GM13977 (cell line): Measurements from ENCODE around the gene FSTL4.

Source experiments
- DNase-seq: peaks from one replicate; pipeline ENCODE4 v3.0.0; 2012; ENCODE audit warnings: low spot score
- in situ Hi-C: fragments of 300-500 bp; cut with MboI; formaldehyde crosslinking; loops from one replicate; pipeline ENCODE4 v1.12.0; 2022; ENCODE audit warnings: low sequenced_read_pairs, low pct_unique_long_range_greater_than_20kb, mixed read lengths, inconsistent platforms; ENCODE audit not compliant: unreplicated experiment
- TF ChIP-seq, protein P1 (sequence below): IDR thresholded peaks from 2 replicates; pipeline ENCODE4 v1.5.1; 2012; ENCODE audit warnings: mild to moderate bottlenecking, control low read depth; ENCODE audit not compliant: insufficient read depth; ENCODE audit errors: extremely low read depth, missing control alignments

The FSTL4 gene

DNA sequence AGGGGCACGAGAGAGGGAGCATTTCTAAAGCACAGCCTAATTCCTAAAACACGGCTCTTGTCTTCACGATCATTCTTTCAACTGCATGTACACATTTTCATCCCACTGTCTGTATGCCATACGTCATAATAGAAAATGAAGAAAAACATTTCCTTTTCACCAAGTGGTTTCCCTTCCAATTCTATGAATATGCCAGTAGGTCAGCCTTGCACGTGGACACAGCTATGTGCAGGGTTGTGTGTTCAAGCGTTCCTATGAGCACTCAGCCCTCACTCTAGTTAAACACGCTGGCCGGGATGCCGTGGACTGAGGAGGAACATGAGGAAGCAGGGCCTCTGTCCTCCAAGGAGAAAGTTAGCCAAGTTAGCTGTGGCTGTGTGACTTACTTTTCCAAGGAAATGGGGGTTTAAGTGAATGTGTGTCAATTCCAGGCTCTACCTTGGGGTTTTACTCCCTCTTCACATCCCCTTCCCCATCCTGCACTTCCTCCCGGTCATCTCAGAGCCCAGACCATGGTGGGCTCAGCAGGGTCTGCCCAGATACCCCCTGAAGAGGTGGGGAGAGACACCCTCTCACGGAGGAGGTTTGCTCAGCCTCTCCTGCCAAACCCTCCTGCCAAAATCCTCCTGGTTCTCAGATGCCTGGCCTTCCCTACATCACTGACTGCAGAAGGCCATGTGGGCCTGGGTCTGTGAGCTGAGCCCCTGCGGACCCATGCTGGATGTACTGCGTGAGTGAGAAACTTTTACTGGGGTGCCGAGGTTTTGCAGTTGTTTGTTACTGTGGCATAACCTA lies 230.6 kb downstream of the FSTL4 start:
- TF ChIP-seq, protein P1, sequence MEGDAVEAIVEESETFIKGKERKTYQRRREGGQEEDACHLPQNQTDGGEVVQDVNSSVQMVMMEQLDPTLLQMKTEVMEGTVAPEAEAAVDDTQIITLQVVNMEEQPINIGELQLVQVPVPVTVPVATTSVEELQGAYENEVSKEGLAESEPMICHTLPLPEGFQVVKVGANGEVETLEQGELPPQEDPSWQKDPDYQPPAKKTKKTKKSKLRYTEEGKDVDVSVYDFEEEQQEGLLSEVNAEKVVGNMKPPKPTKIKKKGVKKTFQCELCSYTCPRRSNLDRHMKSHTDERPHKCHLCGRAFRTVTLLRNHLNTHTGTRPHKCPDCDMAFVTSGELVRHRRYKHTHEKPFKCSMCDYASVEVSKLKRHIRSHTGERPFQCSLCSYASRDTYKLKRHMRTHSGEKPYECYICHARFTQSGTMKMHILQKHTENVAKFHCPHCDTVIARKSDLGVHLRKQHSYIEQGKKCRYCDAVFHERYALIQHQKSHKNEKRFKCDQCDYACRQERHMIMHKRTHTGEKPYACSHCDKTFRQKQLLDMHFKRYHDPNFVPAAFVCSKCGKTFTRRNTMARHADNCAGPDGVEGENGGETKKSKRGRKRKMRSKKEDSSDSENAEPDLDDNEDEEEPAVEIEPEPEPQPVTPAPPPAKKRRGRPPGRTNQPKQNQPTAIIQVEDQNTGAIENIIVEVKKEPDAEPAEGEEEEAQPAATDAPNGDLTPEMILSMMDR, result no peak
- in situ Hi-C loops, result no loop called here

DNA sequence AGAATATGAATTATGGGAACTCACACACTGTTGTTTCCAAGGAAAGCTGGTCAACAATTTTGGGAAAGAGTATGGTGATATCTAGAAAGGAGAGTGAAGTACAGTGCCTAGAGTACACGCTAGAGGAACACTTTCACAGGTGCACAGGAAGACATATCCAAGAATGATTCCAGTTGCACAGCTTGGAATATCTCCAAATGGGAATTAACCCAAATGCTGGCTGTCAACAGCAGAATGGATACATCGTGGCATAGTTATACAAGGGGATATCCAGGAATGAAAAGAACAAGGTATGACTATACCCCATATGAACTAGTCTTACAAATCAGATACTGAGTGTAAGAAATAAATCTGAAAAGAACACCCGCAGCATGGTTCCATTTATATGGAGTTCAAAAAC lies 231.3 kb downstream of the FSTL4 start:
- TF ChIP-seq, protein P1, result no peak
- in situ Hi-C loops, result no loop called here
- no peak for DNase-seq

More for the DNA sequence above, 230.6 kb downstream of the FSTL4 start:
- no peak for DNase-seq

DNA sequence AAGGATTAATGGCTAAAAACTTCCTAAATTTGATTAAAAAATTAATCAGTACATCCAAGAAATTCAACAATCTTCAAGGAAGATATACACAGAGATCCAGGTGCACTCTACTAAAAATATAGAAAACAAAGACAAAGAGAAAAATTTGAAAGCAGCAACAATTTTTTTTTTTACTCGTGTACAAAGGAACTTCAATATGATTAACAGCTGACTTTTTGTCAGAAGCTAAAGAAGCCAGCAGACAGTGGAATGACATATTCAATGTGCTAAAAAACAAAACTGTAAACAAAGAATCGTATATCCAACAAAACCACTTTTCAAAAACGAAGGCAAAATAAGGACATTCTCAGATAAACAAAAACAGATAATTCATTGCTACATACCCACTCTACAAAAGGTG lies 234.6 kb downstream of the FSTL4 start:
- no peak for DNase-seq
- in situ Hi-C loops, result no loop called here
- TF ChIP-seq, protein P1, result no peak

DNA sequence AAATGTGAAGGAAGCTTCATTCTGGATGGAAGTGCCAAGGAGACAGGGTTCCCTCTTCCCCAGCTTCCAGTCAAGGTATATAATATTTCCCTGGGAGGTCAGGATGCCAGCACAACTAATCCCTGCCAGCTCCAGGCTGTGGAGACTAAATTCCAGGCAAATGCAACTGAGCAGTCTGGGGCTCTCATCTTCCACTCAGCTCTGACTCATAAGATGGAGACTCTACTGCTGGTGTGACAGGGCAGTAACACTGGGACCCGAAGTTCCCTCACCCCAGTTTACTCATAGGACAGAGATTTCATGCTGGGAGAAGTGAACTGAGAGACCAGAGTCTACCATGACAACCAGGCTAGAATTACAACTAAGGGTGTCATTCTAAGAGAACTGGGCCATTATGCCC lies 235.4 kb downstream of the FSTL4 start:
- TF ChIP-seq, protein P1, result no peak
- no peak for DNase-seq
- in situ Hi-C loops, result no loop called here

DNA sequence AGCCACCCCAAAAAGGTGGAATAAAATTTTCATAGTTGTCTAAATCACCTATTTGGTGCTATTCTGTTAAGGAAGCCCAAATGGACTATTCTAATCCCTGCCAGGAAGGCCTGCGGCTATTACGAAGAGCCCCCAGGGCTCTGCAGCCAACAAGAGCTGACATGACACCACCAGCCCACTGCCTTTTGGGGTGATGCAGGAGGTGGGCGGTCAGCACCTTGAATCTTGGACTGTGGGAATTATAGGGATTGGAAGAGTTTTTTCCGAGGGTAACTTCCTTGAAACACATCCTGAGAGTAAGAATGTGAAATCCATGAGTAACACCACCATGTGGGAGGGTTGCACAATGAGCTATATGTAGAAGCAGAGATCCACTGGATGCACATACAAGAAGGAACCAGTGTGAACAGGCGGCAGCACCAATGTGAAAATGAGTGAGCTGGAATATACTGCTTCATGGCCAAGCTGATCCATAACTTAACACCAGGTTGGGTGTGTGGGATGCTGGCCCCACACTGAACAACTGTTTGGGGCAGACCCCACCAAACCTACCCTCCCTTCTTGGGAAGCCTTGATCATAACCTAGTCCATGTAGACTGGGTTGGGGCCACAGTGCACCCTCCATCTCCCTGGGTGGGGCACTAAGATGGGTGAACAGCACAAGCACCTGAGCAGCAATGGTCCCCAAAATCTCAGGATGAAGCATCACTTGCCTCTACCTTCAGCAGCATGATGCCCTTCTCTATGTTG lies 239.0 kb downstream of the FSTL4 start:
- no peak for DNase-seq

DNA sequence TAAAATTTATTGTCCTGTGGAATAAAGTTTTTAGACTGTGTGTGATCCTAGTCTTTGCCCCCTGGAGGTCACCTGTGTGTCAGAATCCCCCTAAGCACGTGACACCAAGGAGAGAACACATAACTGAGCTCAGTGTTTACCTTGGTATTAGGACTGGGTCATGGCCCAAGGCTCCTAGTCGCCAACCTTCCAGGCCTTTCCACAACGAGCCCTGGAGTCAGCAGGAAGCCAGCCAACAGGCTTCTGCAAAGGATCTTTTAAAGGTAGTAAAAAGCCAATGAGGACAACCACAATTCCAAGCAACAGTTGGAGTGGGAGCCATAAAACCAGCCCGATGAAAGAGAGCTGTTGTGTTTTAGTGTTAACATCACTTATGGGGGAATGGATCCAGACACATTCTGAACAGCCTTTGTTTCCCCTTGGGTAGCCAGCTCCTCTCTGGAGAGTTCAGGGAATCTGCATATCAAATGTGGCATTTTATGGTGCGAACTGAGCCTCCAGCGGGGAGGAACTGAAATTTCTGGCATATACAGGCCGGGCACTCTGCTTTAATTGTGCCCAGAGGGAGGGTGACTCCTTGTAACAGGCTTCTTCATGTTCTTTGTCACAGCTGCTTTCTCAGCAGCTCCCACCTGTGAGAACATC lies 239.9 kb downstream of the FSTL4 start:
- in situ Hi-C loops, result no loop called here
- TF ChIP-seq, protein P1, result no peak
- no peak for DNase-seq

More for the DNA sequence above, 239.0 kb downstream of the FSTL4 start:
- TF ChIP-seq, protein P1, result no peak
- in situ Hi-C loops, result no loop called here
